Fibroblast of peridontal ligament (primary cell): ENCODE data around the gene PPP1R1B.

ENCODE experiments used
- DNase-seq: peaks from one replicate; pipeline ENCODE4 v3.0.0-alpha.2; 2010; ENCODE audit errors: extremely low read depth

PPP1R1B gene

DNA sequence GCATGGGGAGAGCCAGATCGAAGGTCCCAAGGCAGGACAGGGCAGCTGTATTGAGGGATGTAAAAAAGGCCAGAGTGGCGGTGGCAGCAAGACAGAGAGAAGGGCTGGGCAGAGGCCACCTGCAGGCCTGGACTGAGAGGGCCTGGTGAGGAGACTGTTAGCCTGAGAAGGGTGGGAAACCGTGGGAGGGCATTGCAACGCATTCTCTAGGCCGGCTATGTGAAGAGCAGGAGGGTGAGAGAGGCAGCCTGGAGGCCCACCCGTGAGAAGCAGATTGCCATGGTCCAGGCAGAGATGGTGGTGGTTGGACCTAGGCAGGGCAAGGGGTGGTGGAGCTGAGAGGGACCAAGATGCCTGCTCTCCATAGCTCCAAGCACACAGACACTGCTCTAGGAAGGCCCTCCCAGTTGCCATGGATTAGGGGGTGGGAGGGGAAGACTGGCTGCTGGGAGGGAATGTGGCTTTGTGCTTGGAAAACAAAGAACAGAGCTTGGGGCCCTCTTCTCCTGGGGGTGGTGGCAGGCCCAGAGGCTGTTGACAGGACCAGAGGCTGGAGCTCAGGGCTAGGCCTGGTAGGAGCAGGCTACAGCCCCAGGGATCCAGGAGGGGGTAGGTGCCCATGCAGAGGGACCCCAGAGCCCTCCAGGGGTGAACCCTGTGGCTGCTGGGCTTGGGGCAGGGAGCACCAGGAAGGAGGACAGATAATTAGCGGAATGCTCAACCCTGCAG lies 26.0 kb downstream of the PPP1R1B start:
- no peak for DNase-seq

DNA sequence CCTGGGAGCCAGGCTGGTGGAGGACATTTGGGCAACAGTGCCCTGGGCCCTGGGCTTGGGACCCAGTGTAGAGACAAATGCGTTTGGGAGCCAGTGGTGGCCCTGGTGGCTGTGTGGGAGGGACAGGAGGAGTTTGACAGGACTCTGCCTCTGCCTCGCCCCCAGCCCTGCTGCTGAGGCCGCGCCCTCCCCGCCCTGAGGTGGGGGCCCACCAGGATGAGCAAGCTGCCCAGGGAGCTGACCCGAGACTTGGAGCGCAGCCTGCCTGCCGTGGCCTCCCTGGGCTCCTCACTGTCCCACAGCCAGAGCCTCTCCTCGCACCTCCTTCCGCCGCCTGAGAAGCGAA lies 26.5 kb downstream of the PPP1R1B start:
- no peak for DNase-seq

DNA sequence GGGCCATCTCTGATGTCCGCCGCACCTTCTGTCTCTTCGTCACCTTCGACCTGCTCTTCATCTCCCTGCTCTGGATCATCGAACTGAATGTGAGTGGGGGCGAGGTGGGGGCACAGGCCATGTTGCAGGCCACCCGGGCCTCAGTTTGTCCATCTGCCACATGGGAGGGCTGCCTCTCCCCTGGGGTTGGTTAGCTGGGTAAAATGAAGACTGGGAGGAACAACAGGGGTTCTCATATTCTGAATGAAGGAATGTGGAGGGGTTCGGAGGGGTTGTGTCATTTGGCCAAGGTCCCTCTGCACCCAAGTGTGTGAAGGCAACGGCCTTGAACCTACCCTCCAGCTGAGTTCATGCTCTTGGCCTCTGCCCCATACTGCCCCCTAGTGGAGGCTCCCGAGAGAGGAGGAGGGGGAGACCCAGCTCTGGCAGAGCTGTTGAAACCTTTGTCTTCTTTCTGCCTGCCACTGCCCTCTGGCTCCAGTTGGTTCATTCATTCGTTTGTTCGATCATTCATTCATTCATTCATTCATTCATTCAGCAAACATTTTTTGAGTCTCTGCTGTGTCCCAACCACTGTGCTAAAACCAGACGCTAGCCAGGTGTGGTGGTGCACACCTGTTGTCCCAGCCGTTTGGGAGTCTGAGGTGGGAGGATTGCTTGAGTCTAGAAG lies 27.0 kb downstream of the PPP1R1B start:
- DNase-seq, result peak; percentile 18

DNA sequence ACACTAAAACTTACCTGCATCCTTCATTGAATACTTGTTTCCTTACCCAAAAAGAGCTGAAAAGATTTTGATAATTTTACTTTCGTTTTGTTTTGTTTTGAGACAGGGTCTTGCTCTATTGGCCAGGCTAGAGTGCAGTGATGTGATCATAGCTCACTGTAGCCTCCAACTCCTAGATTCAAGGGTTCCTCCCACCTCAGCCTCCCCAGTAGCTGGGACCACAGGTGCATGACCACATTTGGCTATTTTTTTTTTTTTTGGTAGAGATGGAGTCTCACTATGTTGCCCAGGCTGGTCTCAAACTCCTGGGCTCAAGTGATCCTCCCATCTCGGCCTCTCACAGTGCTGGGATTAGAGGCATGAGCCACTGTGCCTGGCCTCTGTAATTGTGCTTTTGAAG lies 28.4 kb downstream of the PPP1R1B start:
- DNase-seq, result no peak

- no peak for DNase-seq
Measured at GRCh38 chr17:39658346-39658745, 31.6 kb downstream of the PPP1R1B start.

GRCh38 chr17:39658760-39659159 lies 32.0 kb downstream of the PPP1R1B start:
- DNase-seq, result no peak

DNA sequence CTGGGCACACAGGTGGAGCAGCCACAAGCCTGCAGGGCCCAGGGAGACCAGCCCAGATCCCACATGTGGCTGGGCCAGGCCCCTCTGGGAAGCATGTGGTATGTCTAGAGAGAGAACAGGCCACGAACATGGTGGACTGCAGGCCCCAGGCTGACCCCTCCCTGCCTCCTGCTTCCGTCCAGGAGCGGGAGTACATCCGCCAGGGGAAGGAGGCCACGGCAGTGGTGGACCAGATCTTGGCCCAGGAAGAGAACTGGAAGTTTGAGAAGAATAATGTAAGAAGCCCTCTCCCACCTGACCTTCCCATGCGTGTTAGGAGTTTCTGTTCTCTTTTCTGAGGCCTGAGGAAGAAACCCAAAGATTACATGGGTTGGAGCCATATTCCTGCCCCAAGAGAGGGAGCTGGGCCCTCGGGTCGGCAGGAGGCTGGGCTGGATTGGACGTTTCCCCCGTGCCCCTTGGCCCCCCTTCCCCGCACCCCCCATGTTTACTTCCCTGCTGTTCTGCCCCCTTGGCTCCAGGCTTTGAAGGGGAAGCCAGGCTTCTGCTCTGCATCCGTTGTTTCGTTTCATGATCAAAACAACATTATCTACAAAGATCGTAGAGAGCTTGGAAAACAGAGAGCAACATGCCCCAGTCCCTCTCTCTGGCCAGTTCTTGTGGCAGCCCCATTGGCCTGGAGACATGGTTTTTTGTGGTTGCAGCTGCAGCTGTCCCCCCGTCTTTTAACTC lies 32.7 kb downstream of the PPP1R1B start:
- DNase-seq, result no peak

GRCh38 chr17:39660011-39660360 lies 33.2 kb downstream of the PPP1R1B start:
- no peak for DNase-seq

GRCh38 chr17:39660397-39661385 lies 33.9 kb downstream of the PPP1R1B start:
- no peak for DNase-seq

GRCh38 chr17:39661744-39662541 lies 35.2 kb downstream of the PPP1R1B start:
- DNase-seq, result no peak

DNA sequence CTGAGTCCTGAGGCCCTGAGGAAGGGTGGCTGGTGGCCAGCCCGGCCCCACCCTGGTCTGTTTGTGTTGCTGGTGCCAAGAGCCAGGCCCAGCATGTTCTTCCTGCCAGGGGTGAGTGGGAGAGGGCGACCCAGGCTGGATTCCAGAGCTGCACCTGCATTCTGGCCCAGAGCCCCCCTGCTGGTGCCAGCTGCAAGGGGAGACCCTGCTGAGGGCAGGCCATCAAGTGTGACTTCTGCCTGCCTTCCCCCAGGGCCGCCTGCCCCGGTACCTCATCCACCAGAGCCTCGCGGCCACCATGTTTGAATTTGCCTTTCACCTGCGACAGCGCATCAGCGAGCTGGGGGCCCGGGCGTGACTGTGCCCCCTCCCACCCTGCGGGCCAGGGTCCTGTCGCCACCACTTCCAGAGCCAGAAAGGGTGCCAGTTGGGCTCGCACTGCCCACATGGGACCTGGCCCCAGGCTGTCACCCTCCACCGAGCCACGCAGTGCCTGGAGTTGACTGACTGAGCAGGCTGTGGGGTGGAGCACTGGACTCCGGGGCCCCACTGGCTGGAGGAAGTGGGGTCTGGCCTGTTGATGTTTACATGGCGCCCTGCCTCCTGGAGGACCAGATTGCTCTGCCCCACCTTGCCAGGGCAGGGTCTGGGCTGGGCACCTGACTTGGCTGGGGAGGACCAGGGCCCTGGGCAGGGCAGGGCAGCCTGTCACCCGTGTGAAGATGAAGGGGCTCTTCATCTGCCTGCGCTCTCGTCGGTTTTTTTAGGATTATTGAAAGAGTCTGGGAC lies 36.0 kb downstream of the PPP1R1B start:
- DNase-seq, result no peak

- DNase-seq, result no peak
Measured at GRCh38 chr17:39663340-39663687, 36.6 kb downstream of the PPP1R1B start.

GRCh38 chr17:39663688-39664580 lies 37.2 kb downstream of the PPP1R1B start:
- no peak for DNase-seq

GRCh38 chr17:39664581-39665561 lies 38.1 kb downstream of the PPP1R1B start, which contains the start of gene TCAP:
Gene TCAP (plus strand): TSS chr17:39665349. CDS start chr17:39665360, 11 bp downstream.
- no peak for DNase-seq

DNA sequence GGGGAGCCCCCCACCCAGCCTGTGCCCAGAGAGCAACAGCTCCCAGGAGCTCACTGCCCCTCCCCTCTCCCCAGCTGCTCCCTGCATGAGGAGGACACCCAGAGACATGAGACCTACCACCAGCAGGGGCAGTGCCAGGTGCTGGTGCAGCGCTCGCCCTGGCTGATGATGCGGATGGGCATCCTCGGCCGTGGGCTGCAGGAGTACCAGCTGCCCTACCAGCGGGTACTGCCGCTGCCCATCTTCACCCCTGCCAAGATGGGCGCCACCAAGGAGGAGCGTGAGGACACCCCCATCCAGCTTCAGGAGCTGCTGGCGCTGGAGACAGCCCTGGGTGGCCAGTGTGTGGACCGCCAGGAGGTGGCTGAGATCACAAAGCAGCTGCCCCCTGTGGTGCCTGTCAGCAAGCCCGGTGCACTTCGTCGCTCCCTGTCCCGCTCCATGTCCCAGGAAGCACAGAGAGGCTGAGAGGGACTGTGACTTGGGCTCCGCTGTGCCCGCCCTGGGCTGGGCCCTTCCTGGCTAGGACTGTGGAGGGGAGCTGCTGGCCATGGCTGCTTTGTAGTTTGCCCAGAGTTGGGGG lies 39.0 kb downstream of the PPP1R1B start:
- no peak for DNase-seq

GRCh38 chr17:39666231-39666600 lies 39.5 kb downstream of the PPP1R1B start:
- DNase-seq, result no peak

DNA sequence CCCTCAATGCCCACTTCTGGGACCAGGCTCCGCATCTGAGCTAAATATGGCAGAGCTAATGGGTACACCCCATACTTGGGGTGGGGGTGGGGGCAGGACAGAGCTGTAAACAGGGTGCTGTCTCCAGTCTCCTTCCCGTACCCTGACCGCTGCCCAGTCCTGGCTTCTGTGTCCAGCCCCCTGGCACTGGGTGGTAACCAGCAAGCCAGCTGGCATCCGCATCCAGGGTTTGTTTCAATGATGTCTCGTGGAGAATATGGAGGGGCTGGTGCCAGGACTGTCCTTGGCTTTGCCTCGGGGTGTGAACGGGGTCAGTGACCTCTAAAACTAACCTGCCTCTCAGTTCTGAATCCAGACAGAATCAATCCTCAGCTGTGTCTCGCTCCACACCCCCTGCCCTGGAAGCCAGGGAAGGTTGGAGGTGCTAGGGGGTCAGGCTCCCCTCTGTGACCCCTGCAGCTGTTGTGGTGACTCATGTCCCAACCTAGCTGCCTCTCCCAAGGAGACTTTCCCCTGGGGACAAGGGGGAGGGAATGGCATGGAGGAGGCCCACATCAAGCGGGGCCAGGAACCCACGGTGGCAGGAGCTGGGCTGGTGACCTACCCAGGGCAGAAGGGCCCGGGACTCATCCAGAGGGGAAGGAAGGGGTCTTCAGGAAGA lies 40.0 kb downstream of the PPP1R1B start:
- DNase-seq, result no peak
